Measurements from ENCODE around the gene SHC1. TPM values are rescaled to one million over a fixed set of nuclear protein-coding genes. Genes with fewer than 3 reads are reported as not detected.
A peak's percentile ranks its signal among the peaks of the same experiment; 100 is the strongest.

The SHC1 gene
- total RNA-seq, 1 donor from 2014 or later = 251 TPM

DNA sequence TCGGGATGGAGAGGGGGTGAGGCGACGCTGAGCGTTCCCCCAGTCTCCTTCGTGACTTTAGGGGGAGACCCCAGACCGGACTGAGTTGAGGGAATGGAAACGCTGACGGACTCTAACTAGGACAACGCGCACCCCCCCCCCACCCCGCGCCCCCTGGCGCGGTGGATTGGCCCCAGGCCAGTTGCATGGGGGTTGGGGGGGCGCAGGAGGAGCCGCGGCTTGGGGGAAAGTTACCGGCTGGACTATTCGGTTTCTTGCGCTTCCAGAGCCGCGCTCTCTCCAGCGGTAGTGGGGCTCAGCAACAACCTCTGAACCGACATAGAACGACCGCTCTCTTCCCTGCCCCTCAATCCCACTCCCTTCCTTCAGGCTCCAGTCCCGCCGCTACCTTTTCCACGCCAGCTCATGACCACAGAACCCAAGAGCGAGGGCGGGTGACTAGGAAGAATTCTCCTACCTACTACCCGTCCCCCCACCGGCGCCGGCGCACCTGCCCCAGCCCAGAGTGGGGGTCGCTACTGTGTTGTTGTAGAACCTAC is 32.7 kb upstream of the SHC1 start:
- Mint-ChIP-seq H3K9me3 (ENCODE audit: low read depth) (no peaks in the 10 kb centered on the region), H3K4me3 (ENCODE audit: unreplicated experiment) (peak overlapping the region; percentile 82), H3K27ac (ENCODE audit: unreplicated experiment) (peak overlapping the region; percentile 90), H3K4me1 (ENCODE audit: low read depth) (peaks cover 38% of the 10 kb centered on the region), H3K36me3 (ENCODE audit: low read depth) (no peaks in the 10 kb centered on the region), H3K27me3 (ENCODE audit: low read depth) (no peaks in the 10 kb centered on the region)
- DNase-seq (ENCODE audit: low spot score) = no peak
- TF ChIP-seq, protein P1, sequence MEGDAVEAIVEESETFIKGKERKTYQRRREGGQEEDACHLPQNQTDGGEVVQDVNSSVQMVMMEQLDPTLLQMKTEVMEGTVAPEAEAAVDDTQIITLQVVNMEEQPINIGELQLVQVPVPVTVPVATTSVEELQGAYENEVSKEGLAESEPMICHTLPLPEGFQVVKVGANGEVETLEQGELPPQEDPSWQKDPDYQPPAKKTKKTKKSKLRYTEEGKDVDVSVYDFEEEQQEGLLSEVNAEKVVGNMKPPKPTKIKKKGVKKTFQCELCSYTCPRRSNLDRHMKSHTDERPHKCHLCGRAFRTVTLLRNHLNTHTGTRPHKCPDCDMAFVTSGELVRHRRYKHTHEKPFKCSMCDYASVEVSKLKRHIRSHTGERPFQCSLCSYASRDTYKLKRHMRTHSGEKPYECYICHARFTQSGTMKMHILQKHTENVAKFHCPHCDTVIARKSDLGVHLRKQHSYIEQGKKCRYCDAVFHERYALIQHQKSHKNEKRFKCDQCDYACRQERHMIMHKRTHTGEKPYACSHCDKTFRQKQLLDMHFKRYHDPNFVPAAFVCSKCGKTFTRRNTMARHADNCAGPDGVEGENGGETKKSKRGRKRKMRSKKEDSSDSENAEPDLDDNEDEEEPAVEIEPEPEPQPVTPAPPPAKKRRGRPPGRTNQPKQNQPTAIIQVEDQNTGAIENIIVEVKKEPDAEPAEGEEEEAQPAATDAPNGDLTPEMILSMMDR (IDR thresholded peaks at IDR 0.05) = peak; percentile 9

DNA sequence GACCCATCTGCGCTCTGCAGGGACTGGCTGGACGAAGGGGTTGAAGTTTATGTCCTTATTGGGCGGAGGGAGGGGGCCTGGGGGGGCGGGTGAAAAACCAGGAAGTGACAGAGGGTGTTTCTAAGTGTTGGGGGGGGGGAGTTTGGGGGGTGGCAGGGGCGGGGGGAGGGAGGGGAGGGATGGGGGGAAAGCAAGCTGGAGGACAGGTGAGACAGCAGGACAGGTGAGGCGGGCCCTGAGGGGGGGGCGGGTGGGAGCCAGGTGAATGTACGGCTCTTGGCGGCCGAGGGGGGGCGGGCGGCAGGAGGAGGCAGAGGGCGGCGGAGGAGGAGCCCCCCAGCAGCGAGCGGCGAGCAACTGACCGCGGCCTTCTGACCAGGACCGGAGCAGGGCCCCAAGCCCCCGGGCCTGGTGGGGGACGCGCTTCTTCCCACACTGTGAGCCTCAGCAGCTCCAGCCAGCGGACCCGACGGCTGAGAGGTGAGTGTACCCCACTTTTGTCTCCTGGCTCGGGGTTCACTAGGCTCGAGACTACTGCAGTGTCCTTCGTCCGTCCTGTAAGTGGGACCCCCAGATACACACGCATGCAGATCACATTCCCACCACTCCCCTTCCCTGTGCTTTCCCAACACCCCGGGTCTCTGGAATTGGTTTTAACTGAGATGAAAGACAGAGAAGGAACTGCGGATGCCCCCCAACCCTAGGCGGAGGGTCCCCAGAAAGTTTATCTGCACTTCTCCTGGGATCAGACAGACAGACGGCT is 32.1 kb upstream of the SHC1 start, which contains the start of gene ZBTB7B:
Gene ZBTB7B (plus strand): TSS at position 339 of the 763 bp plus-strand sequence. CDS start 11,859 bp downstream, outside the sequence.
- H3K27me3 Mint-ChIP-seq (ENCODE audit: low read depth) = no peaks in the 10 kb centered on the region
- peak; percentile 75 for DNase-seq (ENCODE audit: low spot score)

GRCh38 chr1:155001675-155002463 is 31.3 kb upstream of the SHC1 start:
- DNase-seq (ENCODE audit: low spot score) = peak; percentile 100
- H3K4me3 Mint-ChIP-seq (ENCODE audit: unreplicated experiment) = peak overlapping the region; percentile 92
- H3K27me3 Mint-ChIP-seq (ENCODE audit: low read depth) = no peaks in the 10 kb centered on the region
- TF ChIP-seq, protein P1 (IDR thresholded peaks at IDR 0.05) = peak; percentile 77
- no peaks in the 10 kb centered on the region for H3K9me3 Mint-ChIP-seq (ENCODE audit: low read depth)
- peaks cover 37% of the 10 kb centered on the region for H3K4me1 Mint-ChIP-seq (ENCODE audit: low read depth)
- H3K27ac Mint-ChIP-seq (ENCODE audit: unreplicated experiment) = peak overlapping the region; percentile 97
- no peaks in the 10 kb centered on the region for H3K36me3 Mint-ChIP-seq (ENCODE audit: low read depth)

More for the DNA sequence above, 32.1 kb upstream of the SHC1 start, which contains the start of gene ZBTB7B:
- peak within 1 kb of the TSS; percentile 97 for H3K27ac Mint-ChIP-seq (ENCODE audit: unreplicated experiment)
- TF ChIP-seq, protein P1 (IDR thresholded peaks at IDR 0.05) = peak; percentile 14
- no peaks in the 10 kb centered on the region for H3K9me3 Mint-ChIP-seq (ENCODE audit: low read depth)
- H3K4me1 Mint-ChIP-seq (ENCODE audit: low read depth) = peaks cover 38% of the 10 kb centered on the region
- peak within 1 kb of the TSS; percentile 92 for H3K4me3 Mint-ChIP-seq (ENCODE audit: unreplicated experiment)
- no peaks in the 10 kb centered on the region for H3K36me3 Mint-ChIP-seq (ENCODE audit: low read depth)

GRCh38 chr1:155001425-155001674 is 30.8 kb upstream of the SHC1 start:
- Mint-ChIP-seq H3K36me3 (ENCODE audit: low read depth) (no peaks in the 10 kb centered on the region), H3K27ac (ENCODE audit: unreplicated experiment) (peak overlapping the region; percentile 93), H3K9me3 (ENCODE audit: low read depth) (no peaks in the 10 kb centered on the region), H3K4me3 (ENCODE audit: unreplicated experiment) (peak overlapping the region; percentile 92), H3K27me3 (ENCODE audit: low read depth) (no peaks in the 10 kb centered on the region), H3K4me1 (ENCODE audit: low read depth) (peaks cover 32% of the 10 kb centered on the region)
- DNase-seq (ENCODE audit: low spot score) = no peak
- TF ChIP-seq, protein P1 (IDR thresholded peaks at IDR 0.05) = no peak

DNA sequence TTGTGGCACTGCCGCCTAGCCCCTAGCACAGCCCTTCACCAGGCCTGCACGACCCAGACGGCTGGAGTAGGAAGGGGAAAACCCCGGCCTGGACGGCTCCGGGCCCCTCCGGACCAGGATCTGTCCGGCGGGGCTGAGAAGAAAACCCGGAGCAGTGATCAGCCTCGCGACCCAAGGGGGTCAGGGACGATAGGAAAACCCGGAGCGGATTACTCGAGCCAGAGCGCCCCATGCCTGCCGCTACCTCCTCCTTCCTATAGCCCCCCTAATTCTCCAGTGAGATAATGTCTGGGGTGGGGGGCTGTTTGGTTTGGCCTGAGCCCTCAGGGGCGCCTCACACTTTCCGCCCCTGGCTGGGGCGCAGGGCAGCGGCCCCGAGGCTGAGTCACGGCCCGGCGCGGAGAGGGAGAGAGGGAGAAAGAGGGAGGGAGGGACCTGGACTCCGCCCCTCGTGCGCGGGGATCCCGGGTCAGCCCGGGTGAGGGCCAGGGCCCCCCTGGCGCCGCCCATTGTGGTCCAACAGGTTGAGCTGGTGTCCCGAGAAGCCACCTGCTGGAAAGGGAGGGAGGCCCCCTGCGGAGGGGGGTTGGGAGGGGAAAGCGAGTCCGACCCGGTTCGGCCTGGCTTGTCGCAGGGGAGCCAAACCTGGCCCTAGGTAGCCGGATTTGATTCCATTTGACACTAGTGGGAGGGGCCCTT is 30.3 kb upstream of the SHC1 start:
- Mint-ChIP-seq H3K27ac (ENCODE audit: unreplicated experiment) (peak overlapping the region; percentile 93), H3K4me3 (ENCODE audit: unreplicated experiment) (peak overlapping the region; percentile 92), H3K36me3 (ENCODE audit: low read depth) (no peaks in the 10 kb centered on the region), H3K9me3 (ENCODE audit: low read depth) (no peaks in the 10 kb centered on the region), H3K27me3 (ENCODE audit: low read depth) (no peaks in the 10 kb centered on the region), H3K4me1 (ENCODE audit: low read depth) (peaks cover 30% of the 10 kb centered on the region)
- peak; percentile 91 for DNase-seq (ENCODE audit: low spot score)
- TF ChIP-seq, protein P1 (IDR thresholded peaks at IDR 0.05) = no peak

All from chondrocyte (in vitro differentiated cells).